ENCODE measurements around the gene LRRK1. TPM values are rescaled to one million over a fixed set of nuclear protein-coding genes. Genes with fewer than 3 reads are reported as not detected.

Gene LRRK1
- total and polyA plus RNA-seq, 2 experiments from 2014 or later = 6.2 to 6.4 TPM

DNA sequence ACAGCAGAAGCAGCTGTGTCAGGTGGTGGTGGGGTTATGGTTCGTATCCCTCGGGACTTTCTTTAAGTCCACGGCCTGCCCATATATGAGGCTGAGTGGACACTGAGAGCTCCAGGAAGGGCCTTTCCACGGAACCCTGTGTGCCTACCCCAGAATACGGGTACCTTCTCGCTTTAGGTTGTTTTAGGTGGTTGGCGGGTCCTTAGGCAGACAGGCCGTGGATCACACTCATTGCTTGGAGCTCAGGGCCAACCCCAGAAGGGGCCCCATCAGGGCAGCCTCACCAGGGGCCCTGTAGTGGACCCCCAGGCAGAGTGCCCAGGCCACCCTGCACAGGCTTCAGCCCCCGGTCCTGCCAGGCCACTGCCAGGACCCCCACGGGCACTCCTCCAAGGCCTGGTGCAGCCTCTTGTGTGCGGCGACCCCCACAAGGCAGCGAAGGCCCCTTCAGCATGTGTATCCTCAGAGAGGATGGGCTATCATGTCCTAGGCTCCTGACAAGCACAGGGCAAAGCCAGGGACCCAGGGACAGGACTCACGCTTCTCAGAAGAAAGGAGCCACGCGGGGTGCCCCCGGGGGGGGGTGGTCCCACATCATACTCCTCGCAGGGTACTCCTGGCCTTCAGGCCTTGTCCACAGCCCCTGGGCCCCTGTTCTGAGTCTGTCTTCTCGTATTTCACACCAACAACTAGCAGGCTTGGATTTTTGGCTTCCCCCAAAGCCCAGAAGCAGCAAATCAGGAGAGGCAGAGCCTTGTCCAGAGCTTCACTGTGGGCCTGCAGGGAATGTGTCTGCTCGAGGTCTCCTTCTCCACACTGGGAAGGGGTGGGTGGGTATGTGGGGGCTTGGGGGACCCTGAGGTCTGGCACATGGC is 93.4 kb downstream of the LRRK1 start:
- Histone ChIP-seq H3F3A (ENCODE audit: insufficient read depth) (no peaks in the 10 kb centered on the region), H3K9me3 (ENCODE audit: low read depth) (no peaks in the 10 kb centered on the region), H3K9ac (no peak overlapping the region), H3K27ac (no peak overlapping the region), H3K4me3 (no peak overlapping the region), H3K4me1 (ENCODE audit: insufficient read depth) (no peaks in the 10 kb centered on the region), H3K4me2 (ENCODE audit: unreplicated experiment) (no peak overlapping the region), H2AFZ (no peak overlapping the region), H3K27me3 (replicated peaks; ENCODE audit: insufficient read depth) (no peaks in the 10 kb centered on the region), H3K79me2 (ENCODE audit: insufficient read depth) (no peaks in the 10 kb centered on the region), H4K20me1 (ENCODE audit: insufficient read depth) (no peaks in the 10 kb centered on the region), H3K36me3 (ENCODE audit: low read depth) (0 out of 2 replicates have a peak, but pooled peaks cover 3% of the 10 kb centered on the region), H3K9me2 (ENCODE audit: insufficient read depth) (no peaks in the 10 kb centered on the region)
- TF ChIP-seq EZH2phosphoT487 (IDR thresholded peaks at IDR 0.05; ENCODE audit: insufficient read depth, low read depth) = no peak
- no peak for TF ChIP-seq EZH2 (IDR thresholded peaks at IDR 0.05; ENCODE audit: insufficient read depth, poor library complexity, severe bottlenecking)
- 90 to 95% methylated on average over 20 of the region's 20 CpGs for WGBS, 2 experiments (ENCODE audit: low coverage in 1 of 2, low lambda C conversion rate in 2 of 2, missing lambda C conversion rate in 2 of 2)
- in situ Hi-C loops (cut with MboI) = loop anchor here (25.0 kb wide), 1 partner anchor 675 kb away; the partner anchor contains the start of gene ADAMTS17
- DNase-seq = no peak

DNA sequence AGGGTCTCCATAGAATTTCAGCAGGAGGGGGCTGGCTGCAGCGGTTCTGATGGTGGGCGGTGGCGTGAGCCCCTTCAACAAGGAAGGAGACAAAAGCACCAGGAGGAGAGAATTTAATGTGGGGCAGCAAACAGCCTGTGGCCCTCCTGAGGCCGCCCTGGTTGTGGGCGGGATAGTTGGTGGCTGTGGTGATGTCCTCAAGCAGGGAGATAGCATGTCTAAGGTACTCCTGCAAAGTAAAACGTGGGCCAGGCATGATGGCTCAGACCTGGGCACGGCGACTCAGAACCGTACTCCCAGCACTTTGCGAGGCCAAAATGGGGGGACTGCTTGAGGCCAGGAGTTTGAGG is 94.0 kb downstream of the LRRK1 start:
- in situ Hi-C loops (cut with MboI) = loop anchor here (25.0 kb wide), 1 partner anchor 676 kb away; the partner anchor contains the start of gene ADAMTS17
- H3F3A ChIP-seq (ENCODE audit: insufficient read depth) = no peaks in the 10 kb centered on the region
- H3K79me2 ChIP-seq (ENCODE audit: insufficient read depth) = no peaks in the 10 kb centered on the region
- H3K27me3 ChIP-seq (replicated peaks; ENCODE audit: insufficient read depth) = no peaks in the 10 kb centered on the region
- no peaks in the 10 kb centered on the region for H3K4me1 ChIP-seq (ENCODE audit: insufficient read depth)
- H3K36me3 ChIP-seq (ENCODE audit: low read depth) = 0 out of 2 replicates have a peak, but pooled peaks cover 3% of the 10 kb centered on the region
- H4K20me1 ChIP-seq (ENCODE audit: insufficient read depth) = no peaks in the 10 kb centered on the region
- no peak overlapping the region for H3K9ac ChIP-seq
- H3K27ac ChIP-seq = no peak overlapping the region
- 87 to 89% methylated on average over 10 of the region's 10 CpGs for WGBS, 2 experiments (ENCODE audit: low coverage in 1 of 2, low lambda C conversion rate in 2 of 2, missing lambda C conversion rate in 2 of 2)
- H3K9me3 ChIP-seq (ENCODE audit: low read depth) = no peaks in the 10 kb centered on the region
- no peak overlapping the region for H2AFZ ChIP-seq
- H3K4me2 ChIP-seq (ENCODE audit: unreplicated experiment) = no peak overlapping the region
- no peak overlapping the region for H3K4me3 ChIP-seq
- H3K9me2 ChIP-seq (ENCODE audit: insufficient read depth) = no peaks in the 10 kb centered on the region
- TF ChIP-seq EZH2phosphoT487 (IDR thresholded peaks at IDR 0.05; ENCODE audit: insufficient read depth, low read depth) = no peak
- no peak for TF ChIP-seq EZH2 (IDR thresholded peaks at IDR 0.05; ENCODE audit: insufficient read depth, poor library complexity, severe bottlenecking)
- DNase-seq = no peak

DNA sequence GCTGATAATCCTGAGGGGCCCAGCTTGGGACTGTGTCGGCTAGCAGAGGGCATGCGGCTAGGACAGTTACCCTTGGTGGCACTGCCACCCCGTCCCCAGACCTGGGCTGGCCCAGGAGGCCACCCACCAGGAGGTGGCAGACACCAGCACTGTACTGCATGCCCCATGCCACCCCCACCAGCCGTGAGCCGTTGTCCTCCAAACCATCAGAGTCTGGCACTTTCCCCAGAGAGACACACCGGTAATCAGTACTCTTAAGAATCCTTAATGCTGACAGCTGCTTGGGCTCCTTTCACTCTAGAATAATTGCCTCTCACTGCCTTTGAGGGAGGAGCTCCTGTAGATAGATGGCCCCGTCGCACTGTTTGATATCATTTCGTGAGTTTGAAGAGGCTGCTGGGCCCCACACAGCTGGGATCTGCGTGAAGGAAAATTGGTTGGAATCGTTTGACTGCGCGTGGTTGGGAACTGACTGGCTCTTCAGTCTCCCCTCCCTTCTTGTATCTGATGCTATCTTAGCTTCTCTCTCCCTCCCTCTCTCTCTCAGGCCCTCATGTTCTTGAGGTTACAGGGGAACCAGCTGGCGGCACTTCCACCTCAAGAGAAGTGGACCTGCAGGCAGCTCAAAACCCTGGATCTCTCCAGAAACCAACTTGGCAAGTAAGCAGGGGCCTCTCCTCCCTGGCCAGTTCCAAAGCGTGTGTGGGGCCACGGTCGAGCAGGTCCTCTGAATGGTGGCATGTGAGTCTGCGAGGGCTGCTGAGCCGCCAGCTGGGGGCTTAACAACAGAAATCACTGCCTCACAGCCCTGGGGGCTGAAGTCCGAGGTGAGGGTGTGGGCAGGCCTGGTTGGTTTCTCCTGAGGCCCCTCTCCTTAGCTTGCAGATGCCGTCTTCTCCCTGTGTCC is 94.9 kb downstream of the LRRK1 start:
- no peak for DNase-seq
- H3K4me2 ChIP-seq (ENCODE audit: unreplicated experiment) = no peak overlapping the region
- 0 out of 2 replicates have a peak, but pooled peaks cover 3% of the 10 kb centered on the region for H3K36me3 ChIP-seq (ENCODE audit: low read depth)
- 92 to 96% methylated on average over 21 of the region's 21 CpGs for WGBS, 2 experiments (ENCODE audit: low coverage in 1 of 2, low lambda C conversion rate in 2 of 2, missing lambda C conversion rate in 2 of 2)
- H2AFZ ChIP-seq = no peak overlapping the region
- no peaks in the 10 kb centered on the region for H3K79me2 ChIP-seq (ENCODE audit: insufficient read depth)
- no peaks in the 10 kb centered on the region for H3K9me2 ChIP-seq (ENCODE audit: insufficient read depth)
- H4K20me1 ChIP-seq (ENCODE audit: insufficient read depth) = no peaks in the 10 kb centered on the region
- no peaks in the 10 kb centered on the region for H3K4me1 ChIP-seq (ENCODE audit: insufficient read depth)
- H3K9ac ChIP-seq = no peak overlapping the region
- H3F3A ChIP-seq (ENCODE audit: insufficient read depth) = no peaks in the 10 kb centered on the region
- H3K4me3 ChIP-seq = no peak overlapping the region
- in situ Hi-C loops (cut with MboI) = loop anchor here (25.0 kb wide), 1 partner anchor 677 kb away; the partner anchor contains the start of gene ADAMTS17
- TF ChIP-seq EZH2phosphoT487 (IDR thresholded peaks at IDR 0.05; ENCODE audit: insufficient read depth, low read depth) (no peak), EZH2 (IDR thresholded peaks at IDR 0.05; ENCODE audit: insufficient read depth, poor library complexity, severe bottlenecking) (no peak)
- H3K27ac ChIP-seq = no peak overlapping the region
- no peaks in the 10 kb centered on the region for H3K27me3 ChIP-seq (replicated peaks; ENCODE audit: insufficient read depth)
- H3K9me3 ChIP-seq (ENCODE audit: low read depth) = no peaks in the 10 kb centered on the region
